Measurements from ENCODE around the gene DFFB. TPM values are rescaled to one million over a fixed set of nuclear protein-coding genes. Genes with fewer than 3 reads are reported as not detected.
"Not testable (repeated sequence)": the region's sequence is repeated elsewhere in the genome, so short reads cannot be mapped to it uniquely, and the experiment has no call there.

The DFFB gene
- total RNA-seq, 1 experiment from 2014 or later: 7.9 TPM

GRCh38 chr1:3907031-3907534, 49.8 kb downstream of the DFFB start:
- no peak for DNase-seq (ENCODE audit: extremely low read depth, low read depth)

DNA sequence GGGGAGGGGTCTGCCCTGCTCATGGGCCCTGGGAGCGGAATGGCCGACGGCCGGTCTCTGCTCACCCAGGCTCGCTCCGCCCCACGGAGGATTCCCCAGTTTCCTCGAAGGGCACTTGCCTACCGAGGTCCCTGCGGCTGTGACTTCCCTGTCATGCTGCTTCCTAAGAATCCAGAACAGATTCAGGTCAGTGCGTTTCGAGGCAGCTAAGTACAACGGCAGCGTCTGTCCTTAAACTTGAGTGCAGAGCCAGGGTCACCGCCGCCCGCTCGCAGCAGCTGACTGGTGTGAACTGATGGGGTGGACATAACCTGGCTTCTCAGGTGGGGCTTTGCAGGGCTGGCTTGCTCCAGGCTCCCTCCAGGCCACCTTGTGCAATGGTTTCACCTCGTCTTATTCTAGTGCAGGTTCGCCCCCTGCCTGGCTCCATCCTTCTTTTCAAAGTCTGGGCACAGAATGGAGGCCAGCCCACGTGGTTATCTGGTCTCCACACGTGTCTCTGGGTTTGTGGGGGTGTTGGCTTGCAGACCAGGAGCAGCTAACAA, 50.4 kb downstream of the DFFB start:
- DNase-seq (ENCODE audit: extremely low read depth, low read depth): no peak

- DNase-seq (ENCODE audit: extremely low read depth, low read depth): no peak
These were observed 51.7 kb downstream of the DFFB start for GRCh38 chr1:3908886-3909517.

- no peak for DNase-seq (ENCODE audit: extremely low read depth, low read depth)
These were observed 52.3 kb downstream of the DFFB start for GRCh38 chr1:3909615-3910014.

GRCh38 chr1:3910049-3910731, 52.9 kb downstream of the DFFB start:
- no peak for DNase-seq (ENCODE audit: extremely low read depth, low read depth)

- DNase-seq (ENCODE audit: extremely low read depth, low read depth): peak; percentile 60
These were observed 53.9 kb downstream of the DFFB start for GRCh38 chr1:3910857-3911845.

DNA sequence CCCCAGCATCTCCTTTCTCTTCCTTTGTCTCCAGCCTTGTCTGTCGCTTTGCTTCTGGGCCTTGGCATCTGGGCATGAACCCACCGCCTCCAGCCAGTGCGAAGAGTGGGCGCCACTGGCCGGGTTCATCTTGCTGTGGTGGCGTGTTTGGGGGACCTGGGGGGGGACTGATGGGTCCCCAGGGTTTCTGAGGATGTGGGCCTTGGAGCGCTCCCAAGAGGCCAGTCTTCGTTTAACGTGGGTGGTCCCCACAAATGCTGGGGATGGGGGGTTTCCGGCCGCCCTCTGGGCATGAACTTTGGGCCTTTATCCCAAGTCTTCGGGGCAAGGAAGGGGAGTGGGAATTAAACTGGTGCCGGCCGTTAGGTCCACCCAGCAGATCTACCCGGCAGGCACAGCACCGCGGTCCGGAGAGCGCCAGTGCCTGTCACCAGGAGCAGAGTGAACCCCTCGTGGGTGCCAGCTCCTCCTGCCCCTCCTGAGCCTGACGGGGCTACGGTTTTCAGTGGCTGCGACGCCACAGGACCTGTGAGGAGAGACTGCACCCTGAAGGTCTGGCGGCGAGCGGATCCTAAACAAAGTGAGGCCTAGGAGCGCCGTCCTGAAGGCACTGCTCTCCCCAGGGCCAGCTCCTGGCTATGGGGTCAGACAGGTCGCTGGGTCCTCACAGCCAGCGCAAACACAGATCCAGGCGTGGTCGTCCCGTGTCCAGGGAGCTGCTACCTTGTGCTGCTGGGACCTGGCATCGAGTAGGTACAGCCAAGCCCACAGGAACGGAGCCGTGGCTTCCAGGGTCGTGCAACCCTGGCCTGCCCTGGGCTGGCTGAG, 54.9 kb downstream of the DFFB start:
- no peak for DNase-seq (ENCODE audit: extremely low read depth, low read depth)

DNA sequence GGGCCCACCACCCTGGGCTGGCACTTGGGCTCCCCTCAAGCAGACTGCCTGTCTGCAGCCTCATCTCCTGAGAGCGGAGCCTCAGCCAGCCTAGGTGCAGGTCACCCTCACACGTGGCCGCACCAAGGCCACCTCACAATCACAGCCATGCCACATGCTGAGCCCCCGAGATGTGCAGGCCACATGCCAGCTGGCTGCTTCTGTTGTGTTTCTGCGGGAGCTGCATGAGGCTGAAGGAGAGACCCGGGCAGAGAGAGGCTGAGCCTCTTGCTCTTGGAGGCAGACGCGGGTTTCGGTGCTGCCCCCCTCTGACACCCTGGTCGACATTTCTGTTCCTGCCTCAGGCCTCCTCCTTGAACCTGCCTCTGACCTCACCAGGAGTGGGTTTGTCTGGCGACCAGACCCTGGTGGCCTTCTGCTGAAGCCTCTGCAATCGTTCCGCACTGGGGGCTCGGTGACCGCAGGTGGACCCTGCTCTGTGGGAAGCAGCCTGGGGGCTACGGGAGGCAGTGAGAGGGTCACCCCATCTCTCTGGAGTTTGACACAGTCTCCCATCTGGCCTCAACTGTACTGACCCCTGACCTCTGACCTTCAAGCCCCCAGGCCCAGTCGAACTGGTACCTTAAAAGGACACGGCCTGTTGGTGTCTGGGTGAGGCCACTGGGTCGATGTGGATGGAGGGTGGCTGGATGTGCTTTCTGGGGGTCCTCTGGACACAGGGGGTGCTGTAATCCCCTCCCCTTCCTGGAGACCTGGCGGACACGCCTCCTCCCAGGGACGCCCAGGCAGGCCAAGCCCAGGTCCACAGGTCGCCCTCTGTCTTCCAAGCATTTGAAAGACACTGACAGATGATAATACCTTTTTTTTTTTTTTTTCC, 55.8 kb downstream of the DFFB start:
- DNase-seq (ENCODE audit: extremely low read depth, low read depth): no peak

- DNase-seq (ENCODE audit: extremely low read depth, low read depth): no peak
These were observed 57.1 kb downstream of the DFFB start for GRCh38 chr1:3914331-3914851.

DNA sequence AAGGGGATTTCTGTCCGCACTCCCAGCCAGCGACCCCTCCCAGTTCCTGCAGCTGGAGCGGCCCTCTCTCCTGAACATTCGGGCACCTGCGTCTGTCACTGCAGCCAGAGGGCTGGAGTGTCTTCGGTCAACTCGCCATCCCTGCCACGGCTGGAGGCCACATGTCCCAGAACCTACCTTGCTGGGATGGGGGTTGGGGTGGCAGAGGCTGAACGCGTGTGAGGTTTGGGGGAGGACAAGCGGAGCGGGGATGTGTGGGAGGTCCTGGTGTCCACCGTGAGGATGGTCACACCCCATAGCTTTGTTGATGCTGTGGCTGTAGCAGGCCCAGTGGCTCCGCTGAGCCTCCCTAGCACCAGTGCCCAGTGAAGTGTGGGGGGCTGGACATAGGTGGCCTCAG, 57.6 kb downstream of the DFFB start:
- no peak for DNase-seq (ENCODE audit: extremely low read depth, low read depth)

DNA sequence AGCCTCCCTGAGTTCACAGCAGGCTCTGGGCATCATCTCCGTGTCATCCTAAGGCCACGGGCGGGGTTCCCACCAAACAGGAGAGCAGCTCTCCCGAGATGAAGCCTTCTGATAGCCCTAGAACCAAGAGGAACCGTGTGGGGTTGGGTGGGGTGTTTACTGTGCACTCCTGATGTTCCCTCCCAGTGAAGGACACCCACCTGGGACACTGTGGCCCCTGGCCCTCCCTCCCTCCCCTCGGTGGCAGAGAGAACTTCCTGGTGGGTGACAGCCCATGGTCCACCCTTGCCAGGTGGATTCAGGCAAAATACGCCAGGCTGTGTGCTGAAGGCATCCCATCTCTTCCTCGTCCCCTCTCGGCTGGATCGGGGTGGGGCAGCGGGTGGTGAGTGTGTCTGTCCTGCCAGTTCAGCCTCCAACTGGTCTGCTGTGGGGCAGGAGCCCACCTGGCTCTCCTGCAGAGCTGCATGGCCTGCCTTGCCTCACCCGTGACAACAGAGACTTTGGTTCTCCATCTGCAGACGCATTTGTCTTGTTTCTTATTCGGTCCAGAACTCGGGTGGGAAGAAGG, 58.4 kb downstream of the DFFB start:
- DNase-seq (ENCODE audit: extremely low read depth, low read depth): no peak

DNA sequence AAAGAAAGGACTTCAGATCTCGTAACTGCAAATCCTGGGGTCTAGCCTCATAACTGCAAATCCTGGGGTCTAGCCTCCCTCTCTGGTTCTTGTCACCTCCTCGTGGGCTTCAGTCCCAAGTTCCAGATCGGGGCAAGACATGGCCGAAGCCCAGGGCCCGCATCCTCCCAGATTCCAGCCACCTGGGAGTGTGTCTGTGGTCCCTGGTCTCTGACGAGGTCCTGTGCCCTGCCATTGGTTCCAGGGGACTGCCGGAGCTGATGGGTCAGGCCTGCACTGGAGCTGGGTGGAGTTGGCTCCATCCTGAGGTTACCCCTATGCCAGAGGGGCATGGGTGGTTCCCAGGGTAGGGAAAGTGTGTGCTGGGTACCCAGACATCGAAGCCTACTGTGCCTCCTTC, 60.5 kb downstream of the DFFB start:
- DNase-seq (ENCODE audit: extremely low read depth, low read depth): no peak

DNA sequence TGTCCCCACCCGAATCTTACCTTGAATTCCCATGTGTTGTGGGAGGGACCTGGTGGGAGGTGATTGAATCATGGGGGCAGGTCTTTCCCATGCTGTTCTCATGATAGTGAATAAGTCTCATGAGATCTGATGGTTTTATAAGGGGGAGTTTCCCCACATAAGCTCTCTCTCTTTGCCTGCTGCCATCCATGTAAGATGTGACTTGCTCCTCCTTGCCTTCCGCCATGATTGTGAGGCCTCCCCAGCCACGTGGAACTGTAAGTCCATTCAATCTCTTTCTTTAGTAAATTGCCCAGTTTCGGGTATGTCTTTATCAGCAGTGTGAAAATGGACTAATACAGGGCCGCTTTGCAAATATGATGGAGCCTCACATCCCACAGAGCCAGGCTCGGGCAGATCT, 61.1 kb downstream of the DFFB start:
- not testable (repeated sequence) for DNase-seq (ENCODE audit: extremely low read depth, low read depth)

DNA sequence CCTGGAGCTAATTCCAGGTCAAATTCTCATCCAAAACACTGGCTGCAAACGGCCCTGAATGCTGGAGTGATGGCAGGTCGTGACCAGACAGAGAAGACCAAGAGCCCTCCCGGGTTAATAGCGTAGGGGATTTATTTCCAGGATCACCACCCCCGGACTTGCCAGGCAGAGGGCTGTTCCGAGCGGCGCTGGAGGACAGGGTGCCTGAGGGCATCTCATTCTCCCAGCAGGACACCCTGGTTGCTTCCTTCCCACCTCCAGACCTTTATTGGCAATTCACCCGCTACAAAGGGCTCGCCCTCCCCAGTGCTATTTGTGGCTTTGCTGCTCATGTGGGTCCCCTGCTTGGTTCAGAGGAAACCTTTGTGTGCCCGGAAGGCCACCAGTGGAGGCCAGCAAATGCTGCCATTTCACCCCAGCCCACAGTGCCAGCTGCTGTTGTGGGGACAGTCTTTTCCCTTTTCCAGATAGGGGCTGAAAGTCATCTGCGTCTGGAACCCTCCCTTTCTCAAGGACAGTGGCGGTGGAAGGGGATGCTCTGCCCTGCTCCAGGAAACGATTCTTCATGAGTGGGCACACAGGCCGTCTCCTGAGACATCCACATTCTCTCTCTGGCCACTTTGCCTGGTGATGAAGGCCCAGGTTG, 61.8 kb downstream of the DFFB start:
- no peak for DNase-seq (ENCODE audit: extremely low read depth, low read depth)

GRCh38 chr1:3919706-3920105, 62.4 kb downstream of the DFFB start:
- no peak for DNase-seq (ENCODE audit: extremely low read depth, low read depth)

- DNase-seq (ENCODE audit: extremely low read depth, low read depth): no peak
These were observed 64.5 kb downstream of the DFFB start for GRCh38 chr1:3921765-3922164.

DNA sequence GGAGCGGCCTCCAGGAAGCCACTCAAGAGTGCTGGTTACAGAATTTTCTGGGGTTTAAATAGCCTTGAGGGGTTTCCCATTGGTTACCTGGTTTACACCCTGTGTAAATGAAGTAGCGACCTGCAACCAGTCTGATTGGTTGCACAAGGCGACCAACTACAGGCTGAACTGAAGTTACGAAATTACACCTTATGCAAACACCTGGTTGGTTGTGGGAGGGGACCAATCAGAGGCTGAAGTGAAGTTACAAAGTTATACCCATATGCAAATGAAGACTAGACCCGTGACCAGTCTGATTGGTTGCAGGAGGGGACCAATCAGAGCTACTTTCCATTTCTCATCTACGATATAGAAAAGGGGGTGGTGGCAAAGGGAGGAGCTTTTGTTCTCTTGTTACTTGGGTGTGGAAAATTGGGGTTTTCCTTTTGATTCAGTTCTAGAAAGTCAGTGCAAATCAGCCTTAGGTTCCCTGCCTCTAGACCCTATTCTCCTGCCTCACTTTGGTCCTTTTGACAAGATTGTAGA, 65.0 kb downstream of the DFFB start:
- no peak for DNase-seq (ENCODE audit: extremely low read depth, low read depth)

DNA sequence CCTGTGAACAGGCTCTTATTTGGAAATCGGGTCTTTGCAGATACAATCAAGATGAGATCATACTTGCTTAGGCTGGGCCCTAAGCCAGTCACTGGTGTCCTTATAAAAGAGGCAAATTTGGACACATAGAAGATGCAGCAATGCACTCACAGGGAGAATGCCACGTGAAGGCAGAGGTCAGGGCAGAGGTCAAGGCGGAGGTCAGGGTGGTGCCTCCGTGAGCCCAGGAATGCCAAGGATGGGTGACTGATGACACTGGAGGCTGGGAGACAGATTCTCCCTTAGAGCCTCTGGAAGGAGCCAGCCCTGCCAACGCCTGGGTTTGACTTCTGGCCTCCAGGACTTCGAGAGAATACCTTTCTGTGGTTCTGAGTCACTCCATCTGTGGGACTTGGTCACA, 65.6 kb downstream of the DFFB start:
- DNase-seq (ENCODE audit: extremely low read depth, low read depth): no peak

Measured in NCI-H460 (cell line).